ENCODE data around the gene ZNF383. TPM values are rescaled to one million over a fixed set of nuclear protein-coding genes. Genes with fewer than 3 reads are reported as not detected.
A peak's percentile ranks its signal among the peaks of the same experiment; 100 is the strongest.
"Not testable (repeated sequence)": the region's sequence is repeated elsewhere in the genome, so short reads cannot be mapped to it uniquely, and the experiment has no call there.

ZNF383 gene
- total RNA-seq = 1 to 10 TPM; 9.6 to 9.7 TPM
- polyA plus RNA-seq = 11.9 TPM

- Histone ChIP-seq H3K4me3 (ENCODE audit: low read length) (peak within 1 kb of the TSS; percentile 98), H3K9me3 (ENCODE audit: low read length) (no peaks in the 10 kb centered on the region), H3K27me3 (ENCODE audit: insufficient read depth, low read length, poor library complexity, severe bottlenecking) (no peaks in the 10 kb centered on the region), H3K36me3 (ENCODE audit: insufficient read depth, low read length) (peaks cover 14% of the 10 kb centered on the region), H3K4me1 (ENCODE audit: insufficient read depth, low read length) (peaks cover 15% of the 10 kb centered on the region), H3K27ac (ENCODE audit: low read depth, low read length) (peak within 1 kb of the TSS; percentile 89)
- Mint-ChIP-seq H3K27me3 (no peaks in the 10 kb centered on the region), H3K9me3 (peaks cover 0 to 5% (median 0%) of the 10 kb centered on the region in 5 donors), H3K4me1 (peaks cover 35 to 43% (median 41%) of the 10 kb centered on the region in 3 donors), H3K4me3 (peak within 1 kb of the TSS; percentile 85 to 99 (median 95)), H3K36me3 (peaks cover 10 to 37% (median 24%) of the 10 kb centered on the region in 3 donors), H3K27ac (peak within 1 kb of the TSS; percentile 84 to 99 (median 96))
- peak; percentile 66 to 86 (median 82) for DNase-seq
- ChIA-PET CTCF (interaction anchor here (1.3 kb wide), 1 partner anchor 10 kb away, joined by 6 read pairs; no protein-coding TSS in a partner anchor), POLR2A (interaction anchor here (0.8 to 1.2 kb wide), 6 partner anchors 45 to 839 kb away, joined by 3 to 5 read pairs (median 4); partner anchors contain the start of genes ZFP14, ZNF260, ZNF382 and ZNF540)
Observed at GRCh38 chr19:37217775-37218591, at the start of gene ZNF383. Gene ZNF383, plus strand, starts transcription at chr19:37218214. Its CDS starts 12,240 bp downstream, at chr19:37230454.

GRCh38 chr19:37172368-37173366 is 45.3 kb upstream of the ZNF383 start, which contains the start of gene ZNF585A:
Gene ZNF585A, minus strand, starts transcription at chr19:37172695. Its CDS starts 2,785 bp downstream, at chr19:37169910.
- ChIA-PET POLR2A (interaction anchor here (0.6 to 2.4 kb wide), 3 partner anchors 38 to 95 kb away, joined by 3 to 6 read pairs (median 5); partner anchors contain the start of genes ZNF383, ZNF420 and ZNF585B), CTCF (interaction anchor here (1.6 kb wide), 1 partner anchor 322 kb away, joined by 5 read pairs; no protein-coding TSS in a partner anchor)
- H3K4me1 Mint-ChIP-seq = peaks cover 9 to 17% (median 14%) of the 10 kb centered on the region in 3 donors
- peaks cover 18 to 43% (median 30%) of the 10 kb centered on the region in 3 donors for H3K36me3 Mint-ChIP-seq
- H3K4me3 Mint-ChIP-seq = peak within 1 kb of the TSS in 4 of 7 donors; percentile 9 to 44 (median 34)
- Histone ChIP-seq H3K9me3 (ENCODE audit: low read length) (peaks cover 4% of the 10 kb centered on the region), H3K4me1 (ENCODE audit: insufficient read depth, low read length) (peaks cover 10% of the 10 kb centered on the region), H3K36me3 (ENCODE audit: insufficient read depth, low read length) (peaks cover 11% of the 10 kb centered on the region), H3K27me3 (ENCODE audit: insufficient read depth, low read length, poor library complexity, severe bottlenecking) (no peaks in the 10 kb centered on the region), H3K27ac (ENCODE audit: low read depth, low read length) (peak within 1 kb of the TSS; percentile 74), H3K4me3 (ENCODE audit: low read length) (peak within 1 kb of the TSS; percentile 92)
- peak; percentile 82 to 95 (median 88) for DNase-seq
- H3K27me3 Mint-ChIP-seq = no peaks in the 10 kb centered on the region
- peak within 1 kb of the TSS in 1 of 8 donors; percentile 60 for H3K27ac Mint-ChIP-seq
- peaks cover 17 to 50% (median 26%) of the 10 kb centered on the region in 5 donors for H3K9me3 Mint-ChIP-seq

- not testable (repeated sequence) for H3K4me1 ChIP-seq (ENCODE audit: insufficient read depth, low read length)
Observed at GRCh38 chr19:37186071-37186470, 31.9 kb upstream of the ZNF383 start.

GRCh38 chr19:37195248-37195647 is 22.8 kb upstream of the ZNF383 start:
- H3K27ac ChIP-seq (ENCODE audit: low read depth, low read length); POLR2A ChIA-PET; H3K4me1 ChIP-seq (ENCODE audit: insufficient read depth, low read length); H3K27me3 Mint-ChIP-seq; H3K4me1 Mint-ChIP-seq; H3K4me3 ChIP-seq (ENCODE audit: low read length); H3K4me3 Mint-ChIP-seq; DNase-seq; H3K27me3 ChIP-seq (ENCODE audit: insufficient read depth, low read length, poor library complexity, severe bottlenecking); H3K27ac Mint-ChIP-seq; H3K9me3 ChIP-seq (ENCODE audit: low read length); H3K36me3 ChIP-seq (ENCODE audit: insufficient read depth, low read length); CTCF ChIA-PET: not testable (repeated sequence)
- H3K9me3 Mint-ChIP-seq = peaks cover 23 to 75% (median 58%) of the 10 kb centered on the region in 5 donors
- peaks cover 35 to 79% (median 74%) of the 10 kb centered on the region in 3 donors for H3K36me3 Mint-ChIP-seq

More at GRCh38 chr19:37186071-37186470, 31.9 kb upstream of the ZNF383 start:
- H3K4me3 Mint-ChIP-seq; H3K27me3 ChIP-seq (ENCODE audit: insufficient read depth, low read length, poor library complexity, severe bottlenecking); POLR2A ChIA-PET; H3K27ac Mint-ChIP-seq; H3K4me3 ChIP-seq (ENCODE audit: low read length); H3K27me3 Mint-ChIP-seq; DNase-seq; H3K4me1 Mint-ChIP-seq; CTCF ChIA-PET; H3K27ac ChIP-seq (ENCODE audit: low read depth, low read length): not testable (repeated sequence)
- Mint-ChIP-seq H3K9me3 (peaks cover 40 to 95% (median 88%) of the 10 kb centered on the region in 5 donors), H3K36me3 (peaks cover 25 to 76% (median 68%) of the 10 kb centered on the region in 3 donors)
- peaks cover 46% of the 10 kb centered on the region for H3K9me3 ChIP-seq (ENCODE audit: low read length)
- peaks cover 17% of the 10 kb centered on the region for H3K36me3 ChIP-seq (ENCODE audit: insufficient read depth, low read length)

GRCh38 chr19:37197115-37197514 is 20.9 kb upstream of the ZNF383 start:
- H3K27ac ChIP-seq (ENCODE audit: low read depth, low read length); CTCF ChIA-PET; DNase-seq; H3K4me3 Mint-ChIP-seq; H3K4me1 ChIP-seq (ENCODE audit: insufficient read depth, low read length); H3K9me3 ChIP-seq (ENCODE audit: low read length); H3K27me3 Mint-ChIP-seq; H3K27ac Mint-ChIP-seq; H3K4me1 Mint-ChIP-seq; H3K4me3 ChIP-seq (ENCODE audit: low read length); H3K36me3 ChIP-seq (ENCODE audit: insufficient read depth, low read length); H3K27me3 ChIP-seq (ENCODE audit: insufficient read depth, low read length, poor library complexity, severe bottlenecking): not testable (repeated sequence)
- Mint-ChIP-seq H3K9me3 (peaks cover 21 to 63% (median 44%) of the 10 kb centered on the region in 5 donors), H3K36me3 (peaks cover 33 to 80% (median 73%) of the 10 kb centered on the region in 3 donors)
- POLR2A ChIA-PET = interaction anchor here (0.7 kb wide), 1 partner anchor 982 kb away, joined by 4 read pairs; the partner anchor contains the start of gene ZNF146

GRCh38 chr19:37197768-37198167 is 20.2 kb upstream of the ZNF383 start:
- peaks cover 35 to 83% (median 74%) of the 10 kb centered on the region in 3 donors for H3K36me3 Mint-ChIP-seq
- Histone ChIP-seq H3K4me1 (ENCODE audit: insufficient read depth, low read length) (no peaks in the 10 kb centered on the region), H3K4me3 (ENCODE audit: low read length) (no peak overlapping the region), H3K9me3 (ENCODE audit: low read length) (peaks cover 6% of the 10 kb centered on the region), H3K27ac (ENCODE audit: low read depth, low read length) (no peak overlapping the region), H3K36me3 (ENCODE audit: insufficient read depth, low read length) (peaks cover 9% of the 10 kb centered on the region), H3K27me3 (ENCODE audit: insufficient read depth, low read length, poor library complexity, severe bottlenecking) (no peaks in the 10 kb centered on the region)
- no peaks in the 10 kb centered on the region for H3K27me3 Mint-ChIP-seq
- no peak for DNase-seq
- H3K4me3 Mint-ChIP-seq = no peak overlapping the region
- ChIA-PET POLR2A (no interaction called here), CTCF (no interaction called here)
- H3K27ac Mint-ChIP-seq = no peak overlapping the region
- peaks cover 19 to 63% (median 41%) of the 10 kb centered on the region in 5 donors for H3K9me3 Mint-ChIP-seq
- no peaks in the 10 kb centered on the region for H3K4me1 Mint-ChIP-seq

- Histone ChIP-seq H3K27ac (ENCODE audit: low read depth, low read length) (peak overlapping the region; percentile 89), H3K4me3 (ENCODE audit: low read length) (peak overlapping the region; percentile 98), H3K36me3 (ENCODE audit: insufficient read depth, low read length) (peaks cover 9% of the 10 kb centered on the region), H3K4me1 (ENCODE audit: insufficient read depth, low read length) (peaks cover 15% of the 10 kb centered on the region), H3K9me3 (ENCODE audit: low read length) (no peaks in the 10 kb centered on the region), H3K27me3 (ENCODE audit: insufficient read depth, low read length, poor library complexity, severe bottlenecking) (no peaks in the 10 kb centered on the region)
- ChIA-PET POLR2A (interaction anchor here (0.8 to 1.2 kb wide), 5 partner anchors 45 to 839 kb away, joined by 3 to 5 read pairs (median 4); partner anchors contain the start of genes ZFP14, ZNF260, ZNF382 and ZNF540), CTCF (interaction anchor here (1.3 kb wide), 1 partner anchor 9 kb away, joined by 6 read pairs; no protein-coding TSS in a partner anchor)
- H3K27me3 Mint-ChIP-seq = no peaks in the 10 kb centered on the region
- H3K27ac Mint-ChIP-seq = peak overlapping the region; percentile 84 to 99 (median 96)
- H3K9me3 Mint-ChIP-seq = peaks cover 0 to 2% (median 0%) of the 10 kb centered on the region in 5 donors
- DNase-seq = no peak
- H3K4me3 Mint-ChIP-seq = peak overlapping the region; percentile 85 to 99 (median 95)
- H3K36me3 Mint-ChIP-seq = peaks cover 6 to 31% (median 19%) of the 10 kb centered on the region in 3 donors
- peaks cover 35 to 37% (median 36%) of the 10 kb centered on the region in 3 donors for H3K4me1 Mint-ChIP-seq
Observed at GRCh38 chr19:37217480-37217774, 587 bp upstream of the ZNF383 start.
